Occipital lobe (tissue), 1 donor: Measurements from ENCODE around the gene OR5H15. TPM values are rescaled to one million over a fixed set of nuclear protein-coding genes. Genes with fewer than 3 reads are reported as not detected.

ENCODE experiments used
- total RNA-seq: library from RNA; depleted of rRNA; stranded (reverse); fragments of >200 nt; gene quantifications from one replicate; pipeline ENCODE4 v1.2.3, GENCODE V29; 2014

OR5H15 gene
- total RNA-seq, 1 donor from 2014 or later = not detected

Other genes with a start within 250 kb of the OR5H15 start
- 17.5 TPM for gene RIOX2, start 194.3 kb upstream of the OR5H15 start, total RNA-seq
- gene GABRR3, start 131.4 kb upstream of the OR5H15 start, total RNA-seq = not detected
- gene OR5AC2, start 79.5 kb upstream of the OR5H15 start, total RNA-seq = not detected
- gene OR5H1, start 36.0 kb upstream of the OR5H15 start, total RNA-seq = not detected
- not detected for gene OR5H14, start 19.2 kb upstream of the OR5H15 start, total RNA-seq
- not detected for gene OR5H6, start 97.5 kb downstream of the OR5H15 start, total RNA-seq
- not detected for gene OR5H2, start 115.8 kb downstream of the OR5H15 start, total RNA-seq
- not detected for gene OR5K4, start 187.2 kb downstream of the OR5H15 start, total RNA-seq
- not detected for gene OR5K3, start 224.0 kb downstream of the OR5H15 start, total RNA-seq